Epithelial cell of esophagus (primary cell): ENCODE results near the gene LNX1.
A peak's percentile ranks its signal among the peaks of the same experiment; 100 is the strongest.

Experiments used
- DNase-seq: peaks from one replicate; pipeline ENCODE4 v3.0.0; 2010; ENCODE audit warnings: low read depth
- H3K4me3 ChIP-seq: 2 replicates; pipeline ENCODE4 v1.5.1; 2011; ENCODE audit warnings: mild to moderate bottlenecking, low read length, control low read depth
- CTCF ChIP-seq: IDR thresholded peaks from 2 replicates; pipeline ENCODE4 v1.5.1; 2011; ENCODE audit warnings: low read depth, mild to moderate bottlenecking, low read length, control low read depth, inconsistent platforms; ENCODE audit not compliant: insufficient read depth; ENCODE audit errors: missing control alignments

LNX1 gene

DNA sequence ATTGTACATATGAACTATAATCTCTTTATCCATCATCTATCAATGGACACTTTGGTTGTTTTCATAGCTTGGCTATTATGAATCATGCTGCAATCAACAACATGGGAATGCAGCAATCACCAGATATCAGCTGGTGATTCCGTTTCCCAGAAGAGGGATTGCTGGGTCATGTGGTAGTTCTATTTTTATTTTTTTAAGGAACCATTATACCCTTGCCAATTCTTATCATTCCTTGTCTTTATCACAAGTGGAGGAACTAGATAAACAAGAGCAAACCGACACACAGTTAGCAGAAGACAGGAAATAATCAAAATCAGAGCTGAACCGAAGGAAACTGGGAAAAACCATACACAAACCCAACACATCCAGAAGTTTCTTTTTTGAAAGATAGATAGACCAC lies 14.5 kb upstream of the LNX1 start:
- no peak for TF ChIP-seq CTCF
- no peak for DNase-seq
- H3K4me3 ChIP-seq, result no peak overlapping the region

DNA sequence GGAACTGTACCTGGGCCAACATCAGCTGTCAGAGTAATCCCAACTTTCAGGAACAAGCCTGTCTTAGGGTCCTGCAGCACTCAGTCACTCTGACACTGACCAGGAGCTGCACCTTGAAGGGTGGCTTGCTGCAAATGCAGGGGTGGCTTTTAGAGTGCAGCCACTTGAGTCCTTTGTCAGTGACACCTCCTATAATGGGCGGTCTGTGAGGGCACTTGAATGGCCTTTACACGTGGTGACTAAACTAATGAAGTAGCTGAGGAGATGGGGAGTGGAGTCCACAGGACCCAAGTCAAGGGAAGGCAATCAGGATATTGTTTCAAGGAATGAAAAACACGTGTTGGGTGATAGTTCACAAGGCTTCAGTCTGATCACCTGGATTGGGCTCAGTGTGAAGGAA lies 11.1 kb upstream of the LNX1 start:
- H3K4me3 ChIP-seq, result no peak overlapping the region
- DNase-seq, result no peak
- TF ChIP-seq CTCF, result no peak

DNA sequence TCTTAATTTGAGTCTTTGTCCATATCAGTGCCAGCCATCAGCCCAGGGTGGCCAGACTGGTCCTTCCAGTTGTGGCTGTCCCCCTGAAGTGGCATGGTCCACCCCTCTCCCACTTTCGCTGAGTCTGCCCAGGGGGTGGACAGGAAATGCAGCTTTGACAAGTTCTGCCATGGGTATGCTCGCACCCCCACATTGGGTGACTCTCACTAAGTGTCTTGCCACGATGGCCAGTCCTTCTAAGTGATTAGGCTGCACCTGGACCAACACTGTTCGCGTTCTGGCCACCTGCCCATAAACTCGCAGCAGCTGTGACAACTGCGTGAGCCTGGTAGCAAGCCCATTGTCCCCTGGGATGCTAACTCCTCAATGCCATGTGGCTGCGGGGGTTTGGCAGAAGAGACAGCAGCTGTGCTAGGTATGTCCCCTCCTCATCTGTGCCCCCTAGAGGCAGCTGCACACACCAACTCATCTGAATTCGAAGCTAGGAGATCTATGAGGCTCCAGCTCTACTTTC lies 10.0 kb upstream of the LNX1 start:
- no peak overlapping the region for H3K4me3 ChIP-seq
- DNase-seq, result peak; percentile 66
- TF ChIP-seq CTCF, result peak; percentile 33

- no peak overlapping the region for H3K4me3 ChIP-seq
- TF ChIP-seq CTCF, result no peak
- DNase-seq, result no peak
Measured at GRCh38 chr4:53599632-53600031, 8.3 kb upstream of the LNX1 start.

GRCh38 chr4:53598901-53599300 lies 7.6 kb upstream of the LNX1 start:
- TF ChIP-seq CTCF, result no peak
- DNase-seq, result peak; percentile 58
- no peak overlapping the region for H3K4me3 ChIP-seq

- no peak overlapping the region for H3K4me3 ChIP-seq
- TF ChIP-seq CTCF, result no peak
- peak; percentile 26 for DNase-seq
Measured at GRCh38 chr4:53598483-53598882, 7.2 kb upstream of the LNX1 start.

DNA sequence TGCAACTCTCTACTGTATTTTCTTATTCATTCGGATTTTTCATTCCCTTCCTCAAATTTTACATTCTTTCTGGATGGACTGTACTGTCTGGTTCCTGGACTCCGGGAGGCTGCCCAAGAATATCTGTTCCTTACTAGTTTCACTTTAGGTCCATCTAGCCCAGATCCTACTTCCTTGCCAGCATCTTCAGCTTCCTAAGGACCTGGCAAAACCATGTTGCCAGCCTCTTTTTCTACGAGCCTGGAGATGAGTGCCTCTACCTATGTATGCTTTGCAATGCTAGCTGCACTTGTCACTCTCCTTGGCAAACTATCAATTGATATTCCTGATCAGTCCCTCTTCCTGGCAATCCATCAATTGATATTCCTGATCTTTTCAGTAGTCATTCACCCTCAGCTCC lies 5.6 kb upstream of the LNX1 start:
- no peak overlapping the region for H3K4me3 ChIP-seq
- no peak for TF ChIP-seq CTCF
- no peak for DNase-seq
